ENCODE results near the gene RGS2. TPM values are rescaled to one million over a fixed set of nuclear protein-coding genes. Genes with fewer than 3 reads are reported as not detected.

The RGS2 gene
- total RNA-seq, 1 donor from 2014 or later = 49.0 TPM

DNA sequence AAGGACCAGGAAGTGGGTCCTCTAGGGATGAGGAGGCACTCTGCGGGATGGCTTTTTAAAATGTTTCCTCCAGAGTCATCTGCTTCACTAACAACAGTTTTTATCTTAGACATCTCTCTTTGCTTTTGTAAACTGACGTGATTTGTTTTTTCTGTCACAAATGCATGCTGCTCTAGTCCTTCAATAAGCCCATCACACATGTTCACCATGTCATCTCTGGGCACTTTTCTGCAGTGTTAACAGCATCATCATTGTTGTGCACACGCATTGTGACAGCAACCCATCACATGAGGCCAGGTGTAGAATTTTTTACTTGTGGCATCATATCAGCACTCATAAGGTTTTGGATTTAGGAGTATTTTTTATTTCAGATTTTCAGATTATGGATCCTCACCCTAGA, 12.5 kb downstream of the RGS2 start:
- Histone ChIP-seq H3K27me3 (no peaks in the 10 kb centered on the region), H3K4me1 (no peaks in the 10 kb centered on the region), H3K27ac (no peak overlapping the region), H3K9me3 (no peaks in the 10 kb centered on the region), H3K4me3 (no peak overlapping the region), H3K36me3 (no peaks in the 10 kb centered on the region)
- intact Hi-C loops (cut with DNase I) = no loop called here
- TF ChIP-seq, protein P1, sequence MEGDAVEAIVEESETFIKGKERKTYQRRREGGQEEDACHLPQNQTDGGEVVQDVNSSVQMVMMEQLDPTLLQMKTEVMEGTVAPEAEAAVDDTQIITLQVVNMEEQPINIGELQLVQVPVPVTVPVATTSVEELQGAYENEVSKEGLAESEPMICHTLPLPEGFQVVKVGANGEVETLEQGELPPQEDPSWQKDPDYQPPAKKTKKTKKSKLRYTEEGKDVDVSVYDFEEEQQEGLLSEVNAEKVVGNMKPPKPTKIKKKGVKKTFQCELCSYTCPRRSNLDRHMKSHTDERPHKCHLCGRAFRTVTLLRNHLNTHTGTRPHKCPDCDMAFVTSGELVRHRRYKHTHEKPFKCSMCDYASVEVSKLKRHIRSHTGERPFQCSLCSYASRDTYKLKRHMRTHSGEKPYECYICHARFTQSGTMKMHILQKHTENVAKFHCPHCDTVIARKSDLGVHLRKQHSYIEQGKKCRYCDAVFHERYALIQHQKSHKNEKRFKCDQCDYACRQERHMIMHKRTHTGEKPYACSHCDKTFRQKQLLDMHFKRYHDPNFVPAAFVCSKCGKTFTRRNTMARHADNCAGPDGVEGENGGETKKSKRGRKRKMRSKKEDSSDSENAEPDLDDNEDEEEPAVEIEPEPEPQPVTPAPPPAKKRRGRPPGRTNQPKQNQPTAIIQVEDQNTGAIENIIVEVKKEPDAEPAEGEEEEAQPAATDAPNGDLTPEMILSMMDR (IDR thresholded peaks at IDR 0.05) = no peak
- ATAC-seq (no peak), DNase-seq (no peak)

DNA sequence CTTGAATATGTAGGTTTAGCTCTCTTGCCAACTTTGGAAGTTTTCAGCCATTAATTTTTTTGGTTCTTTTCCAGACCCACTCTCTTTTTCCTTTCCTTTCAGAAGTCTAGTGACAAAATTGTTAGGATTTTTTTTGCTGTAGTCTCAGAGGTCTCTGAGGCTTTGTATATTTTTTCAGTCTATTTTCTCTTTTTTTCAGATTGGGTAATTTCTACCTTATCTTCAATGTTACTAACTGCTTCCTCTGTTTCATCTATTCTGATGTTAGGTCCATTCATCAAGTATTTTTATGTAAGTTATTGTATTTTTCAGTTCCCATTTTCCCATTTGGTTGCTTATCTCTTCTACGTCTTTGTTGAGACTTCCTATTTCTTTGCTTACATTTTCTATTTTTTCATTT, 15.7 kb downstream of the RGS2 start:
- Histone ChIP-seq H3K36me3 (no peaks in the 10 kb centered on the region), H3K9me3 (no peaks in the 10 kb centered on the region), H3K27me3 (no peaks in the 10 kb centered on the region), H3K4me1 (no peaks in the 10 kb centered on the region), H3K27ac (no peak overlapping the region), H3K4me3 (no peak overlapping the region)
- intact Hi-C loops (cut with DNase I) = no loop called here
- no peak for ATAC-seq
- TF ChIP-seq, protein P1 (IDR thresholded peaks at IDR 0.05) = no peak
- no peak for DNase-seq

DNA sequence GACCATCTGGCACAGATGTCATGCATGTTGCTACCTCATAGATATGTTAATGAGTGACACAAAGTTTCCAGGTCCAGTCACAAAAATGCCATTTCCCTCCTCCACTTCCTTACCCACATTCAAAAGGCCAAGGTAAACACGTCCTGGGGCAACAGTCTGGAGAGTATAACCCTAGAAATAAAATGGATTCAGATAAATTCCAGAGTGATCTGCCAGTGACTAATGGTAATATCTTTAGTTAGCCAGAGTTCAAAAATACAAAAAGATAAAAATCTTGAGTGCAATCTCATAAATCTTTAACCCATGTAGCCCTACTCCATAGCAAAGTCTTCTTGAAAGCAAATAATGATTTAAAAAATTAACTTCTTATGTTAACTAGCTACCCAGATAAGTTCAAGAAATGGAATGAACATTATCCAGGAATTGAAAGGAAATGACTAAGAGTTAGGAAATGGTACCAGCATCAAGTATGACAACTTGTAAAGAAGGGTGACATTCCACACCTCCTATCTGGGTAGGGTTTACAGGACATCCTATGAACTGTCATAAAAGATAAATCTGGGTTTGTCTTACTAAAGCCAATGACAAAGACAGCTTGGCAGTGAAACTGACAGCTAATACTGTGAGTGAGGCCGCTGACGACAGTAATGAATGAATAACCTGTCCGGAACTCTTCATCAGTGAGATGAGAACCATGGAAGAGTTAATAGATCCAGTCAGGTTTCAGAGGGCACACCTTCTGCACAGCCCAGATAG, 18.1 kb downstream of the RGS2 start:
- no peak overlapping the region for H3K27ac ChIP-seq
- no peaks in the 10 kb centered on the region for H3K27me3 ChIP-seq
- H3K4me1 ChIP-seq = no peaks in the 10 kb centered on the region
- H3K36me3 ChIP-seq = no peaks in the 10 kb centered on the region
- no peak for ATAC-seq
- TF ChIP-seq, protein P1 (IDR thresholded peaks at IDR 0.05) = no peak
- H3K9me3 ChIP-seq = no peaks in the 10 kb centered on the region
- no peak for DNase-seq
- intact Hi-C loops (cut with DNase I) = no loop called here
- H3K4me3 ChIP-seq = no peak overlapping the region

DNA sequence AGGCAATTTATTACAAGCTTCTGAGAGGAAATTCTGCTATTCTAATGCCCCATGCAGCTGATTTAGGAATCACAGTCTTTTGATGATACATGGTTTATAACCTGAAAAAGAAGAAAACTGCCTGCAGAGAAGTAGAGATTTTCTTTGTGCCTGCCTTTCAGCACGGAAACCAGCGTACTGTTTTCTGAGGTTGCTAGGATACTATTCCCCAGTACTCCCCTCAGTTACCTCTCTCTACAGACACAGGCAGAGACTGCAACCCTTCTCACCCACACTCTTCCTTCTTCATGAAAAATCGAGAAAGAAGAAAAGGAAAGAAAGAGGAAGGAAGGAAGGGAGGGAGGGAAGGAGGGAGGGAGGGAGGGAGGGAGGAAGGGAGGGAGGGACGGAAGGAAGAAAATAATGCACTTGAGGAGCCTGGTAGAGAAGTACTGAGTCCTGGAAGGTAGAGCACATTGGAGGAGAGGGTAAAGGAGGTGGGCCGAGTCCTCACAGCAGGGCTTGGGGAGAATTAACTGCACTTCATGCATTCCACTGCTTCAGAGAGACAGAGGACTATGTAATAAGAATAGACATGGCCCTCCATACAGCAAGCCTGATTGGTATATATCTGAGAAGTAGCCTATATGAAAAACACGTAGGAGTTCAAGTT, 21.9 kb downstream of the RGS2 start:
- H3K27me3 ChIP-seq = no peaks in the 10 kb centered on the region
- intact Hi-C loops (cut with DNase I) = no loop called here
- no peak overlapping the region for H3K4me3 ChIP-seq
- no peaks in the 10 kb centered on the region for H3K36me3 ChIP-seq
- no peak overlapping the region for H3K27ac ChIP-seq
- no peak for DNase-seq
- no peaks in the 10 kb centered on the region for H3K4me1 ChIP-seq
- ATAC-seq = no peak
- TF ChIP-seq, protein P1 (IDR thresholded peaks at IDR 0.05) = no peak
- H3K9me3 ChIP-seq = no peaks in the 10 kb centered on the region

DNA sequence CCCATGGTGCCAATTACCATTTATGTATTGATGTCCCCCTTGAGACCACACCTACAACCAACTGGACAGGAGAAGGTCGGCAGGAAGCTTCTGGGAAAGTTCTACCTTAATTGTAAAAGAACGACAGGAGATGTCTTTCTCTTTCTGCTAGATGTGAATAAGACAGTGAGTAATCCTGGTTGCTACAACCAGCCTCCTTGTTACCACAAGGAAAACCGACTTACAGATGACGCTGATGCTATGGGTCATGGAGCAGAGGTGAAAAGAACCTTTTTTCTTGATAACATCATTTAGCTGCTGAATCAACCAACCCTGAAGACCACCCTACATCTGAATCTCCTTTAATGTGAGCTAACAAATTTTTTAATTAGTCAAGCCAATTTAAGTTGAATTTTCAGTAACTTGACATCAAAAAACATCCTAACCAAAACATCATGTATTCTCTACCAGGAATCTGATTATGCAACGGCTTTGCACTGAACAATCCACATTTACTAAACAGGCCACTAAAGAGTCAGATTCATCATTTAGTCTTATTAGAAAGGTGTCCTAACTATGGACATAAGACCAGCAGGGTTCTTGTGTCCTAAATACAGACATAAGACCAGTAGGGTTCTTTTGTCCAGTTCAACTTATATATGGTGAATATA, 23.0 kb downstream of the RGS2 start:
- no peak overlapping the region for H3K27ac ChIP-seq
- ATAC-seq (no peak), DNase-seq (no peak)
- H3K27me3 ChIP-seq = no peaks in the 10 kb centered on the region
- intact Hi-C loops (cut with DNase I) = no loop called here
- no peaks in the 10 kb centered on the region for H3K9me3 ChIP-seq
- no peaks in the 10 kb centered on the region for H3K4me1 ChIP-seq
- H3K4me3 ChIP-seq = no peak overlapping the region
- no peaks in the 10 kb centered on the region for H3K36me3 ChIP-seq
- TF ChIP-seq, protein P1 (IDR thresholded peaks at IDR 0.05) = no peak

Measured in upper lobe of right lung (tissue), 1 donor.